Activated CD4-positive, alpha-beta T cell treated with anti-CD3 and anti-CD28 coated beads, Interleukin-2, amount 50 U/mL, for 16 hours (primary cell): ENCODE data around the gene ESPN.
"Not testable (repeated sequence)": the region's sequence is repeated elsewhere in the genome, so short reads cannot be mapped to it uniquely, and the experiment has no call there.

Experiments used
- DNase-seq: peaks from one replicate; pipeline ENCODE4 v3.0.0-alpha.2; 2020

Gene ESPN

GRCh38 chr1:6450005-6450450, 25.5 kb downstream of the ESPN start:
- no peak for DNase-seq

DNA sequence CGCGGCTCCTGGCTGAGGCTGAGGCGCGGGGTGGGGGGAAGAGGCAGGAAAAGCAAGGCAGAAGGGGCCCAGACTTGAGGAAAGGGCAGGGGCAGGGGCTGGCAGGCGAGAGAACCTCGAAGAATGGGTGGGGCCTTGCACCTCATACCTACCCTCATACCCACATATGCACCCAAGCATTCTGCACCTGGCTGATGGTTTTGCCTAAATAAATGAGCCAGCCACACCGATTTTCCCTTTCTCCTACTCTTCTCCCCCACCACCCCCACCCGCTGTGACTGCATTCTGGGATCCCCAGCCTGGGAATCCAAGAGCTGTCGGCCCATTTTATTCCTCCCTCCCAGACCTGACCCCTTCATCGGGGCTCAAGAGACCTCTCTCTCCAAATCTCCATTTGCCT, 25.9 kb downstream of the ESPN start:
- not testable (repeated sequence) for DNase-seq

DNA sequence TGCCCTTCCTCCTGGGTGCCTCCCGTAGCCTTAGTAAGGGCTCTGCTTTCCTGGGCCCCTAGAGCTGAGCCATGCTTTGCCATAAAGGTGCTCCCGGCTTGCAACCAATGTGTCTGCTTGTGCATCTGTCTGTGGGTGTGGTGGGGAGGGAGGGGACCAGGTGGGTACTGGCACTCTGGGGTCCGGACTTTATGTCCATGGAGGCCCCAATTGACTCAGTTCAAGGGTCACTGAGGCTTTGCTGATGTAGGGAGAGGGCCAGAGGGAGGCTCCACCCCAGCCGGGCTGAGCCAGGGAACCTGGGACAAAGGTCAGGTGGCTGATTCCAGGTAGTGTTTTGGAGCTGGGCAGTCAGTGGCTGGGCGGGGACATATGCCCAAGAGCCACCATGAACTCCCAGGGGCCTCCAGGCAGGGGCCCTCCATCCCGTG, 26.4 kb downstream of the ESPN start:
- no peak for DNase-seq

DNA sequence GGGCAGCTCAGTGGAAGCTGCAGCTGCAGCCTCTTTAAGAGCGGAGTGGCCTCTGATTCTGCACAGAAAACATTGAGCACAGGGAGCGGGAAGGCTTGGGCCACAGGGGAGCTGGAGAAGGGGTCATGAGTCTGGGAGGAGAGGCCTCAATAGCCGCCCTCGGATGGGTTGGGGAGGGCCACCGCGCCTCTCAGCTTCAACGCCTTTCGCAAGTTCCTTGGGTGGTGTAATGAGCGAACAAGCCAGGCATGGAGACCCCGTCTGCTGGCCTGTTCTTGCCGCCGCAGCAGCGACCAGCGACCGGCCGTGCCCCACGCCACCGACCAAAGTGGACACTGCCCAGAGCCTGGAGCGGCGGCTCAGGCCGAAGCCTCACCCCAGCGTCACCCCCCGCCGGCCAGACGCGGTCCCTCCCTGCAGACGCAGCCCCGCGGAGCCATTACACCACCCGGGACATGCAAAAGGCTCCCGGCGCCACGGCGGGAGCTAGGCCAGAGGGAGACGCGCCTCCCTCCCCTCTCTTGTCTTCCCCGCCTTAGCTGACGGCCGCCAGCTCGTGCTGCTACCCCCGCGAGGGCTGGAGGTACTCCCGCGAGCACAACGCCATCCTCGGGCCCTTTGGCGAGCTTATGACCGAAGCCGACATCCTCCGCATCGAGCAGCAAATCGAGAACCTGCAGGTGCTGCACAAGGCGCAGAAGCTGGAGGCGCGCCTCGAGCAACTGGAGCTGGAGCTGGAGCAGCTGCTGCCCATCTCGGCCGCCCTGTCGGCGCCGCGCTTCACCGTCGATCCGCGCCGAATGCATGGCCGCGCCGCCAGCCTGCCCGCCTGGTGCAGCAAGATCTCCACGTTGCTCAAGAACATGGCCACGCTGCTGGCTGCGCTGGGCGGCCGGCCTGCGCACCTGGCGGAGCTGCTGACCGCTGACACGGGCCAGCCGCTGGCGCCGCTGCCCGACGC, 29.6 kb downstream of the ESPN start:
- DNase-seq, result not testable (repeated sequence)

DNA sequence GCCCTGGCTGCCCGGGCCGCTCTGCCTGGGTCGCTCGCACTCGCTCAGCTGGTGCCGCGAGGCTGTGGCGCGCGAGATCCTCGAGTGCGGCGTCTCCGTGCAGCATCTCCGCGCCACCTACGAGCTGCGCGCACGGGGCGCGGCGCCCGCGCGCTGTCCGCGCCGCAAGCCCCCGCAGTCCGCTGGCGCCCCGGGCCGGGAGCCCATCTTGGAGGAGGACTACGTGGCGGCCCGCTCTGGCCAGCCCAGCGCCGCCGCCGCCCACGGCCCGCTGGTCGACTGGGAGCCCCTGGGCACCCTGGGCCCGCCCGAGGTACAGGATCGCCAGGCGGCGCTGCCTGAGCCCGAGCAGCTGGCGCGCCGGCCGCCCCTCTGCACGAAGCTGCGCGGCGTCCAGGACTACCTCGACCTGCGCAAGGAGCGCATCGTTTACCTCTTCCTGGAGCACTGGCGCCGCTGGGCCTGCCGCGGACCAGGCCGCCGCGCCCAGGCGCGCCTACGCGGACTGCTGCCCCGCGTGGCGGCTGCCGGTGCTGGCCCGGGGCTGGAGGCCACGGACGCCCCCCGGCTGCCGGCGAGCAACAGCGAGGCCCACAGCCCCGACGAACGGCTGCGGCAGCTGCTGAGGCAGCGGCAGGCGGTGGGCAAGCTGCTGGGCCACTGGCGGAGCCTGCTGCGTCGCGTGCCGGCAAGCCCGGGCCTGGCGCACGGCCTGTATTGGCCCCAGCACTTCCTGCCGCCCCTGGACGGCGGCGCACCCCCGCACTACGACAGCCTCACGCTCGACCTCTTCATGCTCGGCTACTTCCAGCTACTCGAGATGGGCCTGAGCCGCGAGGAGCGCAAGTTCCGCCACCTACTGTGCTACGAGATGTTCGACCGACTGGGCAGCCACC, 30.5 kb downstream of the ESPN start:
- no peak for DNase-seq

DNA sequence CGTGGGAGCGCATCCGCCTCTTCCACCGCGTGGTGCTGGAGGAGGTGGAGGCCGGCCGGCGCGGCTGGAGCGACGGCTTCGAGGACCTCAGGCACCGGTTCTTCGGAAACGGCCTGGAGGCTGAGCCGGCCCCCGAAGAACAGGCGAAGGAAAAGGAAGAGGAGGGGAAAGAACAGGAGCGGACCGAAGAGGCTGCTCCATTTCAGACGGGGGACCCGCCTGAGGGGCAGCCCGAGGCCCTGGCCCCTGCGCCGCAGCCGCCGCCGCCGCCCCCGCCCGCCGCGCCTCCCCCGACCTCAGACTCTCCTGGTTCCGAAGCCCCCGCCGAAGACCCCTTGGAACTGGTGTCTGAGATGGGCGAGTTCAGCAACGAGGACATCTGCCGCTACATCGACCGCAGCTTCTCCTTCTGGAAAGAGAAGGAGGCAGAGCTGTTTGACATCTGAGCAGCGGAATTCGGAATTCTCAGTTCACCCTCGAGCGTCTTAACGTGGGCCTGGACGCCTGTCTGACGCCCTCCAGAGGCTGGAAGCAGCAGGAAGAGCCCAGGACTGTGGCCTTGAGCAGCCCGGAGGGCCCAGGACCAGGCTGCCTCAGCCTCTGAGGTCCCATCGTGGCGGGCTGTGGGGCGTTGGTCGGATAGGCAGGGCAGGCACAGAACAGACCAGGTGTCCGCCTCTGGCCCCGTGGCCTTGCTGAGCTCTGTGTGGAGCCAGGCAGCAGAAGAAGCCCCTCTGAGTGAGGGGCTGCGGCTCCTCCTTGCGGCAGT, 31.4 kb downstream of the ESPN start:
- not testable (repeated sequence) for DNase-seq

GRCh38 chr1:6456800-6457466, 32.4 kb downstream of the ESPN start:
- DNase-seq, result no peak

DNA sequence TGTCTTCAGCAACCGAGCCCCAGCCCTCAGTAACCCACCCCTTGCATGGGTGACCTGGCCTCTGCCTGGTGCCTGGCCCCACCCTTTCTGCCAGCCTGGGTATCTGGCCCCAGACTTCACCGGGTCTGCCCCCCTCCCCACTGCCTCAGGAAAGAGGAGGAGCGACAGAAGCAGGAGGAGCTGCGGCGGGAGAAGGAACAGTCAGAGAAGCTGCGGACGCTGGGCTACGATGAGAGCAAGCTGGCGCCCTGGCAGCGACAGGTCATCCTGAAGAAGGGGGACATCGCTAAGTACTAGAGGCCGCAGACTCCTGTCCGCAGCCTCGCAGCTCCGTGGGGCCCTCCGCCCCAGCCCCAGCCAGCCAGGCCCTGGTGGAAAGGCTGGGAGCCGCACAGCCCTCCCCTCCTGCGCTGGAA, 35.3 kb downstream of the ESPN start:
- peak; percentile 60 for DNase-seq

DNA sequence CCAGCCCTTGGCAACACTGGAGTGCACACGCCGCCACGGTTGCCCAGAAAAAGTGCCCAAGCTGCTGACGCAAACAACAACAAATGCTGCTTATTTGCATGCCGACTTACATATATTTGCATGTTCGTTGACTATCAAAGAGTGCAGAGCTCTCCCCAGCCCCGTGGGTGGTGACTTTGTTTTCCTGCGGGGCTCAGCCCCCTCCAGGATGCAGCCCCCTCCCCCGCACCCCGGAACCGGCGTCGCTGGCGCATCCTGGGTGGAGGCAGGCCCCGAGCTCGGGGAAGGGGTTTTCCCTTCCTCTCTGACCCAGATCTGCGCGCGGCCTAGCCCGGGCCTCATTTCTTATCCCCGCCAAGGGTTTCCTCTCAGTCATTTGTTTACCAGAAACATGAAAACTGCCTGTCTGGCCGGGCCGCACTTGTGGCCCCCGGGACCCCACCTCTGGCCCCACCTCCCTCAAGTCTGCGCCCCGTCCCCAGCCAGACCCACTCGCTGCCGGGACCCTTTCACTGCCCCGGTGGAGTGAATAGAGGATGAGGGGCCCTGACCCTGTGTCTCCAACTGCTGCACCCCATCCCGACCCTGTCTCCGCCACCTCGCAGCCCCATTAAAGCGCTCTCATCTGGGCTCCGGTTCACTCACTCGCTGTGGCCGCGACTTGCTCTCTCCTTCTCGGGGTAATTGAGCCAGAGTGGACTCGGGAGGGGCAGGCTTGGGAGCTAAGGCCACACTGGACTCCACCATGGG, 35.9 kb downstream of the ESPN start:
- peak; percentile 86 for DNase-seq

DNA sequence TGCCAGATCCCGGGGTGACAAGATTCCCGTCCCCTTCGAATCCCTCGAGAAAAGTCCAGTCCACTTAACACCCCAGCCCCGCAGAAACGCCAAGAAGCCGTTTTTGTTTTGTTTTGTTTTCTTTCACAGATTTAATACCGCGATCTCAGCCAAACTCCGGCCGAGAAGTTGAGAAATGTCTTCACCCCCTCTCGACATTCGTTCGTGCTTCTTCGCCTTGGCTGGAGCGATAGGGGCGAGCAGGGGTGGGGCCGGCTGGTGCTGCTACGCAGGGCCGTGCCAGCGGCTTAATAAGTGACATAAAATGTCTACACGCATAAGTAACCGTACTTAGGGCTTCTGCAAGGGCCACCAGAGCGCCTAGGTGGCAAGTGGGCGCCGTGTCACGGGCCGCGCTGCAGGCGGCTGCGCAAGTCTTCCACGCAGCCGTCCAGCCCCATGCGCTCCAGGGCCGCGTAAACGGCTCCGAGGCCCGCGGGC, 36.5 kb downstream of the ESPN start:
- no peak for DNase-seq

DNA sequence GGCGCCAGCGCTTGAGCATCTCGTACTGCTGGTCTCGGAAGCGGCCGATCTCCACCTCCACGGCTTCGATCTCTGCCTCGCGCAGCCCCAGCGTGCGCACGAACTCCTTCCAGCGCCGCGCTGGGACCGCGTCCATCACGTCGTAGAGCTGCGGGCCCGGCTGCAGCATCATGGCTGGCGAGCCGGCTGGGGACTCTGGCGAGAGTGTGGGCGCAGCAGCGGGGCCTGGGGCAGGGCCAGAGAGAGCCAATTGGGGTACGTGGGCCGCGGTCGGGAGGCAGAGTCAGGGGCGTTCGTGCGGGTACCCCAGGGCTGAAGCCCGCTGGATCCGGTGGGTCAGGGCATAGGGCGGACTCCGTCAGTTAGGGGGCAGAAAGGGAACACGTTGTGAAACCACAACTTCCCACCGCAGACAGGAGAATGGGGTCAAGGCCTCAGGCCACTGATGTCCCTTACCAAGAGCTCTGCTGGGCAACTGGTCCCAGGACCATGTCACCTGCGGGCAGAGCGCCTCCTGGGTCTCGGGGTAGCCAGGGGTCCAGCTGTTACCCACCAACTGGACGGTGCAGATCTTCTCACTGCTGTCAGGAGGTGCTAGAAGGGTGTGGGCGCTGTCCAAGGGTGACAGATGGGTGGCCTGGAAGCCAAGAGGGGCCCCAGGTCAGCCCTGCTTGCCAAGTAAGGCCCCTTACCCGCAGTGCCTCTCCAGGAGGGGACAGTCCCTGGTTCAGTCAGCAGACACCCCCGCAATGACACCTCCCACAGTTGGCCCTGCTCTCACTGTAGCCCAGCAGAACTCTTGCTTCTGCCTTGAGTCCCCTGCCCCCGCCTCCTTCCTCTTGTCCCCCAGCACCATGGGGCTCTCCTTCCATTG, 37.2 kb downstream of the ESPN start:
- DNase-seq, result no peak

DNA sequence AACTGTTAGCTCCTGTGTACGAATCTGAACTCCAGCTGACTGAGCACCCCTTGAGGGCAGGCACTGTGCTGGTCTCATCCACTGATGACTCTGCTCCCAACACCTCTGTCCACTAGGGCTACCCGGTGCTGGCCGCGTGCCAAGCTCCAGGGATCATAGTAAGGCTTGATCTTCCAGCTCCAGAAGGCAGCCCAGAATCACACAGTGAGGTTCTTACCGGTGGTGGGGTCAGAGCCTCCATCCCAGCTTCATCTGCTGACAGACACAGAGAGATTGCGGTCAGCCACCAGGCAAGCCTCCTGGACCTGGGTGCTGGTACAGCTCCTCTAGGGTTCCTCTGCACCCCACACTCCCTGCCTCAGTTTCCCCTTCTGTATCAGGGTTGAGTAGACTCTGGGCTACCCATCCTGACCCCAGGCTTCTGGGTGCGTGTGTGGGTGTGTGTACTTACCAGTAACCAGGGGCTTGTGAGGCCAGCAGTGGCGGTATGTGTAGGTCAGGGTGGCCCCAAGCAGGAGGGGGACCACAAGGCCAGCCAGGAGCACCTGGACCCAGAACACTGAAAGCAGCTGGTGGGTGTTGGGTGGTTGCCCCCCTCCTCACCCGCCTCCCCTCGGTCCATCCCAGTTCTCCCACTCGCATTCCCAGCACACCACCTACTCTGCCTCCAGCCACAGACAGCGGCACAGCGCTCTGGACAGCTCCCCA, 38.0 kb downstream of the ESPN start:
- no peak for DNase-seq

DNA sequence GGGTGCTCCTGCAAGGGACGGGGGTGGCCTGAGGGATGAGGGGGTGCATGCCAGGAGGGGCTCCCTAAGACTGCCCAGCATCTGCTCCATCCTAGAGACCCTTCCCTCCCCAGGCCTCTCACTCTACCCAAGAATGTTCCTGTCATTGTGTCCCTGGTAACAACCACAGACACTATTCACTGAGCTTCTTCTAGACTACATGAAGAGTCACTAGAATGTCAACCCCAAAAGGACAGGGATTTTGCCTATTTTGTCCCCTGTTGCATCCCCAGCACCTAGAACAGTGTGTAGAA, 38.5 kb downstream of the ESPN start:
- no peak for DNase-seq

- peak; percentile 68 for DNase-seq
Measured at GRCh38 chr1:6464514-6464836, 39.9 kb downstream of the ESPN start.

DNA sequence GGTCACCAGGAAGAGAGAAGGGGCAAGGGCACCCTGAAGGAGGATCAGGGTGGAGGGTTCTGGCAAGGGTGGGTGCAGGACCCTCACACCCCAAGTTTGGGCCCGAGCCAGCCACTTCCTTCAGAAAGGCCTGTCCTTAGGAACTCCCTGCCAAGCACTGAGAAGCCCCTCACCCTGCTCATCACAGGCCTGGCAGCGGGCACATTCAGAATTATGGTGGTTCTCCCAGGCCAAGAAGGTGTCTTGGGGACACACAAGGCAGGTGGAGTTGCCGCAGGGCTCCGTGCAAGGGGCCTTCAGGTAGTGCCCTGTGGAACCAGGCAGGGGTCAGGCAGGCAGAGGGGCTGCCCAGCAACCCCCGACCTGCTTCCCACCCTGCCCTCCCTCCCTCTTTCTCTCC, 40.3 kb downstream of the ESPN start:
- no peak for DNase-seq

GRCh38 chr1:6465461-6466005, 41.0 kb downstream of the ESPN start:
- DNase-seq, result peak; percentile 36

GRCh38 chr1:6466023-6466422, 41.4 kb downstream of the ESPN start, which contains the start of gene TNFRSF25:
TNFRSF25 (minus strand) TSS chr1:6466173; CDS start chr1:6466107, 66 bp downstream.
- DNase-seq, result peak; percentile 60

GRCh38 chr1:6466751-6467150, 42.2 kb downstream of the ESPN start:
- DNase-seq, result no peak

- DNase-seq, result no peak
Measured at GRCh38 chr1:6467224-6467623, 42.6 kb downstream of the ESPN start.
